Trophoblast cell (in vitro differentiated cells and primary cell): ENCODE data around the gene TRIM41.

ENCODE experiments used
- DNase-seq, 2 donors: peaks; one replicate each; pipeline ENCODE4 v3.0.0-alpha.2; 2016
- H2AFZ ChIP-seq: 2 replicates; pipeline ENCODE4 v1.6.1; 2013; ENCODE audit warnings: low read length, moderate library complexity, mild to moderate bottlenecking; ENCODE audit not compliant: insufficient read depth, poor library complexity
- H2AK5ac ChIP-seq: 2 replicates; pipeline ENCODE4 v1.6.1; 2013; ENCODE audit warnings: mild to moderate bottlenecking, low read length
- H2BK120ac ChIP-seq: 2 replicates; pipeline ENCODE4 v1.6.1; 2013; ENCODE audit warnings: low read length, mild to moderate bottlenecking, moderate library complexity; ENCODE audit not compliant: insufficient read depth, poor library complexity
- H2BK12ac ChIP-seq: 2 replicates; pipeline ENCODE4 v1.6.1; 2013; ENCODE audit warnings: mild to moderate bottlenecking, low read length, moderate library complexity
- H2BK5ac ChIP-seq: 2 replicates; pipeline ENCODE4 v1.6.1; 2013; ENCODE audit warnings: low read length, low read depth, moderate library complexity, mild to moderate bottlenecking; ENCODE audit not compliant: poor library complexity
- H3K14ac ChIP-seq: 2 replicates; pipeline ENCODE4 v1.6.1; 2013; ENCODE audit warnings: mild to moderate bottlenecking, low read length
- H3K18ac ChIP-seq: 2 replicates; pipeline ENCODE4 v1.6.1; 2013; ENCODE audit warnings: mild to moderate bottlenecking, low read length
- H3K23ac ChIP-seq: 2 replicates; pipeline ENCODE4 v1.6.1; 2013; ENCODE audit warnings: low read length
- H3K27ac ChIP-seq: 2 replicates; pipeline ENCODE4 v1.5.1; 2013; ENCODE audit warnings: low read depth, mild to moderate bottlenecking, inconsistent platforms, low read length, moderate library complexity
- H3K27me3 ChIP-seq: 2 replicates; pipeline ENCODE4 v1.6.1; 2013; ENCODE audit warnings: inconsistent platforms, mild to moderate bottlenecking, low read length, moderate library complexity; ENCODE audit not compliant: insufficient read depth
- H3K36me3 ChIP-seq, 2 experiments: 1 replicate in 1 of 2; 2 replicates in 1 of 2; pipeline ENCODE4 v1.6.1; 2013; ENCODE audit warnings: low read length in 2 of 2, mild to moderate bottlenecking in 2 of 2, moderate library complexity in 1 of 2; ENCODE audit not compliant: insufficient read depth in 2 of 2, control insufficient read depth in 1 of 2
- H3K4ac ChIP-seq: 2 replicates; pipeline ENCODE4 v1.6.1; 2013; ENCODE audit warnings: low read depth, mild to moderate bottlenecking, low read length, moderate library complexity
- H3K4me1 ChIP-seq, 2 experiments: 1 replicate in 1 of 2; 2 replicates in 1 of 2; pipeline ENCODE4 v1.6.1; 2013; ENCODE audit warnings: low read length in 2 of 2, mild to moderate bottlenecking in 2 of 2, moderate library complexity in 1 of 2; ENCODE audit not compliant: insufficient read depth in 2 of 2, control insufficient read depth in 1 of 2
- H3K4me2 ChIP-seq: 2 replicates; pipeline ENCODE4 v1.6.1; 2013; ENCODE audit warnings: inconsistent platforms, mild to moderate bottlenecking, low read length, moderate library complexity
- H3K4me3 ChIP-seq: 2 replicates; pipeline ENCODE4 v1.5.1; 2013; ENCODE audit warnings: mild to moderate bottlenecking, low read depth, low read length, inconsistent platforms
- H3K79me1 ChIP-seq: one replicate; pipeline ENCODE4 v1.6.1; 2013; ENCODE audit warnings: low read length
- H3K79me2 ChIP-seq: 2 replicates; pipeline ENCODE4 v1.6.1; 2013; ENCODE audit warnings: low read length, mild to moderate bottlenecking; ENCODE audit not compliant: control insufficient read depth, insufficient read depth, poor library complexity
- H3K9ac ChIP-seq: 2 replicates; pipeline ENCODE4 v1.6.1; 2013; ENCODE audit warnings: mild to moderate bottlenecking, low read length
- H3K9me3 ChIP-seq: 2 replicates; pipeline ENCODE4 v1.6.1; 2013; ENCODE audit warnings: low read depth, mild to moderate bottlenecking, control low read depth, inconsistent platforms, low read length; ENCODE audit not compliant: insufficient read depth
- H4K12ac ChIP-seq: 2 replicates; pipeline ENCODE4 v1.6.1; 2013; ENCODE audit warnings: low read depth, mild to moderate bottlenecking, low read length, moderate library complexity
- H4K8ac ChIP-seq: 2 replicates; pipeline ENCODE4 v1.6.1; 2013; ENCODE audit warnings: low read depth, mild to moderate bottlenecking, low read length, moderate library complexity
- H4K91ac ChIP-seq: one replicate; pipeline ENCODE4 v1.6.1; 2013; ENCODE audit warnings: low read depth, mild to moderate bottlenecking, low read length, moderate library complexity
- WGBS: extraction: QIAGEN DNeasy Blood & Tissue Kit; methylation state at CpG from one replicate; pipeline ENCODE4 v1.1.7; 2013; ENCODE audit warnings: missing lambda C conversion rate; ENCODE audit not compliant: insufficient read length, insufficient coverage; ENCODE audit errors: extremely low coverage; 5-methylcytosine and 5-hydroxymethylcytosine counted together

Gene TRIM41

DNA sequence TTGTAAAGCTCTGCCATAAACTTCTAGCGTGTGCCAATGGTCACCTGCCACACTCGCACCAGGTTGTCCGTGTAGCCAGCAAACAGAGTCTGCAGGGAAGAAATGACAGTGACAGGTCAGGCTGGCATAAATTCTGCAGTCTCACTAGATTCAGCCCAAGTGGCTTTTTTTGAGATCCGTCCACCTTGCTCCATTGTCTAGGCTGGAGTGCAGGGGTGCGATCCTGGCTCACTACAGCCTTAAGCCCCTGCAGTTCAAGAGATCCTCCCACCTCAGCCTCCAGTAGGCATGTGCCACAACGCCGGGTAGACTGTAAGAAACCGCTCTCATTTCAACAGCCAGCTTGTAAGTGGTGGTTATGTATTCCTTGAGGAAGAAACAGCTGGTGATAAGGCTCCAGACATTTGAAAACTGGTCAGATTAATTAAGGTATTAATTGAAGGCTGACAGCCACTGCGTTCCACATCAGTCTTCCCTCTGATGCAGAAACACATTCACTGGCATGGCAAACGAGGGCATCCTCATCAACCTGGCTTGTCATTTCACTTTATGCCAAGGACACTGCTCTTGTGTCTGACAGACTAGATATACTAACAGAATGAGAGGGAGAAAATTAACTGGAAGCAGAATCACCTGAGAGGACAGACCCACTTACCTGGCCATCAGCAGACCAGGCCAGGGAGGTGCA, 14.0 kb downstream of the TRIM41 start:
- Histone ChIP-seq H3K23ac (no peak overlapping the region), H3K9me3 (no peaks in the 10 kb centered on the region), H3K4me1 (peaks cover 4 to 6% of the 10 kb centered on the region in 2 experiments), H3K79me1 (no peaks in the 10 kb centered on the region), H3K4ac (no peak overlapping the region), H3K27me3 (no peaks in the 10 kb centered on the region), H3K4me3 (no peak overlapping the region), H4K12ac (no peak overlapping the region), H2AK5ac (no peak overlapping the region), H3K36me3 (peaks cover 72 to 90% of the 10 kb centered on the region in 2 experiments), H3K9ac (no peak overlapping the region), H4K8ac (no peak overlapping the region), H3K27ac (no peak overlapping the region), H3K14ac (no peak overlapping the region), H2BK120ac (no peak overlapping the region), H2AFZ (no peak overlapping the region), H4K91ac (no peak overlapping the region), H2BK12ac (no peak overlapping the region), H2BK5ac (no peak overlapping the region), H3K18ac (no peak overlapping the region), H3K4me2 (no peak overlapping the region), H3K79me2 (peaks cover 7% of the 10 kb centered on the region)
- no CpG with 5 or more reads among the region's 10 CpGs for WGBS
- no peak for DNase-seq

DNA sequence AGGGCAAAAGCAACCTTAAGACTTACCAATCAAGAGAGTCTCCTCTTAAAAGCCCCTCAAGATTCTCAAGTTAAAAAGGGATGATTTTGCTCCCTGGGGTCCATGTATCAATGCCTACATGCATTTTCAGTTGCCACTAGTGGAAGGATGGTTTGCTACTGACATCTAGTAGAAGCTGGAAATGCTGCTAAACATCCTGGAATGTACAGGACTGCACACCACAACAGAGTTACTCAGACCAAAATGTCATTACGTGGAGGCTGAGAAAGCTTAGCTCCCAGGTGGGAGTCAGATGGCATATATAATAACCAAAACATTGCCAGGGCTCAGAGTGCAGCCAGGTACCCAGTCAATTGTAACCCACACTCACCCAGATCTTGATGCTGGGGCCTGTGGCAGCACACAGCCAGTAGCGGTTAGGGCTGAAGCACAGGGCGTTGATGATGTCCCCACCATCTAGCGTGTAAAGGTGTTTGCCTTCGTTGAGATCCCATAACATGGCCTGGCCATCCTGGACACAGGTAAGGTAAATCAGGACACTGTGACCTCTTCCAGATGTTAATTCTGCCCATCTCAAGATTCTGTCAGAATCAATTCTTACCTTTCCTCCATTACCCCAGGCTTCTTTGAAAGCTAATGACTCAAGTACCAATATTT, 14.8 kb downstream of the TRIM41 start:
- no peak overlapping the region for H2AFZ ChIP-seq
- H2AK5ac ChIP-seq, result no peak overlapping the region

DNA sequence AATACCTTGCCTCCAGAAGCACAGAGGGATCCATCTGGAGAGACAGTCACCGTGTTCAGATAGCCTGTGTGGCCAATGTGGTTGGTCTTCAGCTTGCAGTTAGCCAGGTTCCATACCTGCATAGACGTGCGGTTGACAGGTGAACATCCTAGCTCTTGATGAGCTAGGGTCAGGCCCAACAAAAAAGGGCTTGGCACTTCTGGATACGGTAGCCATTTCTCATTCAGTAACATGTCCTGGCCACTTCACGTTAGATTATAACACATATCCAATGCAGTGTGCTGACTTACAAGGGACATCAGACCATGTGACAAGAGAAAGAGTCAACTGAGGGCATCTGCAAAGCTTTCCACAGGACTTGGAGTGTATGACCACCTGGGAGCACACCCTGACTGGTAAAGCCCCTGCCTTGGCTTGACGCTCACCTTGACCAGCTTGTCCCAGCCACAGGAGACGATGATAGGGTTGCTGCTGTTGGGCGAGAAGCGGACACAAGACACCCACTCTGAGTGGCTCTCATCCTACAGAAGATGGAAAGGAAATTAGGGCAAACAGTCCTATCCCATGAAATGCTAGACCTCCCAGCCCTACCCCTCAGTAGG, 16.1 kb downstream of the TRIM41 start:
- H3K4me3 ChIP-seq, result no peak overlapping the region
- no peak for DNase-seq
- no peak overlapping the region for H3K18ac ChIP-seq
- H3K9ac ChIP-seq, result no peak overlapping the region
- H3K27me3 ChIP-seq, result no peaks in the 10 kb centered on the region
- H2BK12ac ChIP-seq, result no peak overlapping the region
- no peak overlapping the region for H3K4me2 ChIP-seq
- peaks cover 4 to 8% of the 10 kb centered on the region in 2 experiments for H3K4me1 ChIP-seq
- WGBS, result no CpG with 5 or more reads among the region's 9 CpGs
- no peak overlapping the region for H3K14ac ChIP-seq
- no peak overlapping the region for H4K12ac ChIP-seq
- no peak overlapping the region for H2AK5ac ChIP-seq
- H2BK5ac ChIP-seq, result no peak overlapping the region
- no peak overlapping the region for H4K91ac ChIP-seq
- H4K8ac ChIP-seq, result no peak overlapping the region
- no peak overlapping the region for H2AFZ ChIP-seq
- peaks cover 1% of the 10 kb centered on the region for H3K9me3 ChIP-seq
- H3K79me2 ChIP-seq, result peaks cover 22% of the 10 kb centered on the region
- no peak overlapping the region for H3K23ac ChIP-seq
- peak overlapping the region; percentile 6 for H3K4ac ChIP-seq
- peaks cover 66 to 77% of the 10 kb centered on the region in 2 experiments for H3K36me3 ChIP-seq
- H3K79me1 ChIP-seq, result peaks cover 10% of the 10 kb centered on the region
- H3K27ac ChIP-seq, result no peak overlapping the region
- H2BK120ac ChIP-seq, result no peak overlapping the region

More for the DNA sequence above, 14.8 kb downstream of the TRIM41 start:
- Histone ChIP-seq H3K9me3 (no peaks in the 10 kb centered on the region), H3K4me1 (peaks cover 4 to 8% of the 10 kb centered on the region in 2 experiments), H4K91ac (no peak overlapping the region), H3K9ac (no peak overlapping the region), H3K4me3 (no peak overlapping the region), H3K79me2 (peaks cover 14% of the 10 kb centered on the region), H4K8ac (no peak overlapping the region), H3K79me1 (no peaks in the 10 kb centered on the region), H3K14ac (no peak overlapping the region), H2BK120ac (no peak overlapping the region), H2BK5ac (no peak overlapping the region), H3K4ac (no peak overlapping the region), H2BK12ac (no peak overlapping the region), H3K36me3 (peaks cover 73 to 88% of the 10 kb centered on the region in 2 experiments), H4K12ac (no peak overlapping the region), H3K27me3 (no peaks in the 10 kb centered on the region), H3K18ac (no peak overlapping the region), H3K23ac (no peak overlapping the region), H3K27ac (no peak overlapping the region), H3K4me2 (no peak overlapping the region)
- no CpG with 5 or more reads among the region's 5 CpGs for WGBS
- DNase-seq, result no peak

- H3K4ac ChIP-seq, result peak overlapping the region; percentile 95
- peak in 1 of 2 donors; percentile 29 for DNase-seq
- no peak overlapping the region for H3K27ac ChIP-seq
- H3K27me3 ChIP-seq, result no peaks in the 10 kb centered on the region
- no peak overlapping the region for H2AFZ ChIP-seq
- H4K8ac ChIP-seq, result no peak overlapping the region
- peaks cover 55 to 59% of the 10 kb centered on the region in 2 experiments for H3K36me3 ChIP-seq
- no peak overlapping the region for H2BK120ac ChIP-seq
- no peak overlapping the region for H4K12ac ChIP-seq
- H3K79me1 ChIP-seq, result peaks cover 19% of the 10 kb centered on the region
- peaks cover 28% of the 10 kb centered on the region for H3K79me2 ChIP-seq
- H2BK12ac ChIP-seq, result no peak overlapping the region
- H3K23ac ChIP-seq, result no peak overlapping the region
- H3K4me3 ChIP-seq, result no peak overlapping the region
- no CpG with 5 or more reads among the region's 6 CpGs for WGBS
- H3K4me2 ChIP-seq, result peak overlapping the region; percentile 93
- no peak overlapping the region for H2AK5ac ChIP-seq
- H3K14ac ChIP-seq, result no peak overlapping the region
- peaks cover 1% of the 10 kb centered on the region for H3K9me3 ChIP-seq
- H3K9ac ChIP-seq, result peak overlapping the region; percentile 39
- peaks cover 7 to 16% of the 10 kb centered on the region in 2 experiments for H3K4me1 ChIP-seq
- H3K18ac ChIP-seq, result no peak overlapping the region
- H2BK5ac ChIP-seq, result no peak overlapping the region
- no peak overlapping the region for H4K91ac ChIP-seq
Observed at GRCh38 chr5:181241393-181241975, 18.4 kb downstream of the TRIM41 start.
